ENCODE data around the gene YBEY. TPM values are rescaled to one million over a fixed set of nuclear protein-coding genes. Genes with fewer than 3 reads are reported as not detected.

YBEY gene
- total RNA-seq, 2 donors from 2014 or later = 28.5 to 30.0 TPM

GRCh38 chr21:46329796-46330195, 43.7 kb downstream of the YBEY start:
- H3K4me1 ChIP-seq (replicated peaks) = no peaks in the 10 kb centered on the region
- no peak overlapping the region for H3K4me3 ChIP-seq
- intact Hi-C loops (cut with DNase I) = loop anchor here (5.0 to 10.0 kb wide), 4 partner anchors 102 to 355 kb away; partner anchors contain the start of genes DIP2A, FTCD and LSS
- TF ChIP-seq POLR2AphosphoS5 (IDR thresholded peaks at IDR 0.05) = no peak
- TF ChIP-seq POLR2A (IDR thresholded peaks at IDR 0.05) = no peak
- TF ChIP-seq, protein P1, sequence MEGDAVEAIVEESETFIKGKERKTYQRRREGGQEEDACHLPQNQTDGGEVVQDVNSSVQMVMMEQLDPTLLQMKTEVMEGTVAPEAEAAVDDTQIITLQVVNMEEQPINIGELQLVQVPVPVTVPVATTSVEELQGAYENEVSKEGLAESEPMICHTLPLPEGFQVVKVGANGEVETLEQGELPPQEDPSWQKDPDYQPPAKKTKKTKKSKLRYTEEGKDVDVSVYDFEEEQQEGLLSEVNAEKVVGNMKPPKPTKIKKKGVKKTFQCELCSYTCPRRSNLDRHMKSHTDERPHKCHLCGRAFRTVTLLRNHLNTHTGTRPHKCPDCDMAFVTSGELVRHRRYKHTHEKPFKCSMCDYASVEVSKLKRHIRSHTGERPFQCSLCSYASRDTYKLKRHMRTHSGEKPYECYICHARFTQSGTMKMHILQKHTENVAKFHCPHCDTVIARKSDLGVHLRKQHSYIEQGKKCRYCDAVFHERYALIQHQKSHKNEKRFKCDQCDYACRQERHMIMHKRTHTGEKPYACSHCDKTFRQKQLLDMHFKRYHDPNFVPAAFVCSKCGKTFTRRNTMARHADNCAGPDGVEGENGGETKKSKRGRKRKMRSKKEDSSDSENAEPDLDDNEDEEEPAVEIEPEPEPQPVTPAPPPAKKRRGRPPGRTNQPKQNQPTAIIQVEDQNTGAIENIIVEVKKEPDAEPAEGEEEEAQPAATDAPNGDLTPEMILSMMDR (IDR thresholded peaks at IDR 0.05) = no peak
- no peak overlapping the region for H3K27ac ChIP-seq
- H3K27me3 ChIP-seq (replicated peaks; ENCODE audit: insufficient read depth) = no peaks in the 10 kb centered on the region
- no peaks in the 10 kb centered on the region for H3K9me3 ChIP-seq
- H3K36me3 ChIP-seq = peaks cover 0 to 2% of the 10 kb centered on the region in 2 donors
- DNase-seq (ENCODE audit: low spot score) = no peak
- WGBS = 93% methylated on average over 2 of the region's 2 CpGs

DNA sequence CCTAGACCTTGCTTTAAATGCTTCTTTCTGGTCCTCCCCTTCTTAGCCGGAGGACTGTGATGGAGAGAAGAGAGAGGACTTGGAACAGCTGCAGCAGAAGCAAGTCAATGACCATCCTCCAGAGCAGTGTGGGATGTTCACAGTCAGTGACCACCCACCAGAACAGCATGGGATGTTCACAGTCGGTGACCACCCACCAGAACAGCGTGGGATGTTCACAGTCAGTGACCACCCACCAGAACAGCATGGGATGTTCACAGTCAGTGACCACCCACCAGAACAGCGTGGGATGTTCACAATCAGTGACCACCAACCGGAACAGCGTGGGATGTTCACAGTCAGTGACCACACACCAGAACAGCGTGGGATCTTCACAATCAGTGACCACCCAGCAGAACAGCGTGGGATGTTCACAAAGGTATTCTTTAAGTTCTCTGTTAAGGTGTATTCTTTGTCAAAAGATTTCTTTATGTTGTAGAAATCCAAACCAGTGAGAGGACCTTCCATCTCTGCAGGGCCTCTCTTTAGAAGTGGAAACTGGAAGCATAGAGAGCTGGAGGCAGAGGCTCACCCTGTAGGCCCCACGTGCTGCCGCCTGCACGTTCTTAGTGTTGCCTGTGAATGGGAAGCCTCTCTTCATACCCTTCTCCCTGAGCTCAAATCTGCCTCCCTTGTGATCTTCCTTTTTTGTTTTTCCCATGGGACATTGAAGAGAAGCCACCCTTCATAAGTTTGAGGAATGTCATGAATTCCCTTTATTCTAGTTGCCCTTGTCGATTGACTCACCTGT, 48.4 kb downstream of the YBEY start:
- Histone ChIP-seq H3K9me3 (no peaks in the 10 kb centered on the region), H3K27me3 (replicated peaks; ENCODE audit: insufficient read depth) (no peaks in the 10 kb centered on the region), H3K27ac (no peak overlapping the region), H3K4me3 (no peak overlapping the region), H3K4me1 (replicated peaks) (no peaks in the 10 kb centered on the region), H3K36me3 (peaks cover 0 to 8% of the 10 kb centered on the region in 2 donors)
- intact Hi-C loops (cut with DNase I) = no loop called here
- DNase-seq (ENCODE audit: low spot score) = no peak
- 94% methylated on average over 12 of the region's 12 CpGs for WGBS
- no peak for TF ChIP-seq POLR2AphosphoS5 (IDR thresholded peaks at IDR 0.05)
- TF ChIP-seq, protein P1 (IDR thresholded peaks at IDR 0.05) = no peak
- no peak for TF ChIP-seq POLR2A (IDR thresholded peaks at IDR 0.05)

DNA sequence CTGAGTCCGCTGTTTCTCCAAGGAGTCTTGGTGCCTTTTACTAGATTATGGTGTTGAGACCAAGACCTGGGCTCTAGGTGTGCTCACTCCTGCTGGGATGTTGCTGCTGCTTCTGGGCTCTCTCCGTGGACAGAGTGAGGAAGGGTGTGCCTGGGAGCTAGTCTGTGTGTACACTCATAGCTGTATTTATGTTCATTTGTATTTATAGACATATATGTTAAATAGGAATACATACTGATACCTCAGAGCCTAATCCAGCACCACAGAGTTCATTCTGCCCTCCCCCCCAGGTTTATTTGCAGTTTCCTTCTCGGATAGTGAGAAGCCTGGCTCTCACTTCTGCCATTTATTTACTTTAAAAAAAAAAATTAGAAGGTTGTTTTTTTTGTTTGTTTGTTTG, 50.5 kb downstream of the YBEY start:
- intact Hi-C loops (cut with DNase I) = no loop called here
- 82% methylated on average over 3 of the region's 3 CpGs for WGBS
- no peak overlapping the region for H3K27ac ChIP-seq
- no peak for DNase-seq (ENCODE audit: low spot score)
- no peaks in the 10 kb centered on the region for H3K9me3 ChIP-seq
- H3K36me3 ChIP-seq = peaks cover 0 to 8% of the 10 kb centered on the region in 2 donors
- no peak overlapping the region for H3K4me3 ChIP-seq
- no peaks in the 10 kb centered on the region for H3K4me1 ChIP-seq (replicated peaks)
- no peak for TF ChIP-seq POLR2AphosphoS5 (IDR thresholded peaks at IDR 0.05)
- no peak for TF ChIP-seq POLR2A (IDR thresholded peaks at IDR 0.05)
- TF ChIP-seq, protein P1 (IDR thresholded peaks at IDR 0.05) = no peak
- no peaks in the 10 kb centered on the region for H3K27me3 ChIP-seq (replicated peaks; ENCODE audit: insufficient read depth)

DNA sequence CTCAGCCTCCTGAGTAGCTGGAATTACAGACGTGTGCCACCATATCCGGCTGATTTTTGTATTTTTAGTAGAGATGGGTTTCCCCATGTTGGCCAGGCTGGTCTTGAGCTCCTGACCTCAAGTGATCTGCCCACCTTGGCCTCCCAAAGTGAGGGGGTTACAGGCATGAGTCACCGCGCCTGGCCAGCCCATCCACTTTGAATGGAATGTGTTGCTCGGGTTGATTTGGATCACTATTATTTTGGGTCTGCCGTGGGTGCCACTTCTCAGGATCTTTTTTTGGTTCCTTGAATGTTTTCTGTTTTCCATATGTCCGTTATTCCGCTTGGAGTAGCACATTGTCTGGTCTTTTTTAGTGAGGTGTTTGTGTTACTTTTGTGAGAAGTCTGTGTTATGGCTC, 54.9 kb downstream of the YBEY start:
- Histone ChIP-seq H3K36me3 (no peaks in the 10 kb centered on the region), H3K4me1 (replicated peaks) (no peaks in the 10 kb centered on the region), H3K9me3 (no peaks in the 10 kb centered on the region), H3K27me3 (replicated peaks; ENCODE audit: insufficient read depth) (no peaks in the 10 kb centered on the region), H3K27ac (no peak overlapping the region), H3K4me3 (no peak overlapping the region)
- intact Hi-C loops (cut with DNase I) = no loop called here
- DNase-seq (ENCODE audit: low spot score) = no peak
- WGBS = 96% methylated on average over 8 of the region's 8 CpGs
- TF ChIP-seq POLR2A (IDR thresholded peaks at IDR 0.05) (no peak), POLR2AphosphoS5 (IDR thresholded peaks at IDR 0.05) (no peak)

- intact Hi-C loops (cut with DNase I) = no loop called here
- Histone ChIP-seq H3K4me1 (replicated peaks) (no peaks in the 10 kb centered on the region), H3K4me3 (no peak overlapping the region), H3K36me3 (peaks cover 0 to 7% of the 10 kb centered on the region in 2 donors), H3K27ac (no peak overlapping the region), H3K9me3 (no peaks in the 10 kb centered on the region), H3K27me3 (replicated peaks; ENCODE audit: insufficient read depth) (no peaks in the 10 kb centered on the region)
- TF ChIP-seq, protein P1 (IDR thresholded peaks at IDR 0.05) = no peak
- TF ChIP-seq POLR2AphosphoS5 (IDR thresholded peaks at IDR 0.05) (no peak), POLR2A (IDR thresholded peaks at IDR 0.05) (no peak)
- 96% methylated on average over 20 of the region's 20 CpGs for WGBS
- no peak for DNase-seq (ENCODE audit: low spot score)
Measured at GRCh38 chr21:46344219-46344915, 58.2 kb downstream of the YBEY start.
